MG63 (cell line): ENCODE measurements around the gene REXO4. TPM values are rescaled to one million over a fixed set of nuclear protein-coding genes. Genes with fewer than 3 reads are reported as not detected.
"Not testable (repeated sequence)": the region's sequence is repeated elsewhere in the genome, so short reads cannot be mapped to it uniquely, and the experiment has no call there.

Experiments used
- DNase-seq: peaks from one replicate; pipeline ENCODE4 v3.0.0-alpha.2; 2020
- H3K27me3 ChIP-seq: fragments of 250-450 bp; sonication (Bioruptor Pico); 2 replicates; pipeline ENCODE4 v1.5.1; 2020; ENCODE audit warnings: mild to moderate bottlenecking, moderate library complexity
- H3K36me3 ChIP-seq: fragments of 250-450 bp; sonication (Bioruptor Pico); 2 replicates; pipeline ENCODE4 v1.5.1; 2020; ENCODE audit warnings: mild to moderate bottlenecking, moderate library complexity
- H3K4me3 ChIP-seq: fragments of 250-450 bp; sonication (Bioruptor Pico); 2 replicates; pipeline ENCODE4 v1.5.1; 2020; ENCODE audit warnings: mild to moderate bottlenecking, moderate library complexity
- H3K9me3 ChIP-seq: fragments of 250-450 bp; sonication (Bioruptor Pico); 2 replicates; pipeline ENCODE4 v1.5.1; 2020; ENCODE audit warnings: mild to moderate bottlenecking, moderate library complexity
- total RNA-seq: library from RNA; depleted of rRNA; stranded (reverse); fragments of >200 nt; shearing (Covaris generic); gene quantifications from 2 replicates; pipeline ENCODE4 v1.2.3, GENCODE V29; 2014; ENCODE audit warnings: low replicate concordance

REXO4 gene
- total RNA-seq, 1 experiment from 2014 or later: 36.0 TPM

- no peaks in the 10 kb centered on the region for H3K27me3 ChIP-seq
- H3K36me3 ChIP-seq: no peaks in the 10 kb centered on the region
- DNase-seq: no peak
- H3K4me3 ChIP-seq: no peak overlapping the region
- no peaks in the 10 kb centered on the region for H3K9me3 ChIP-seq
Measured at GRCh38 chr9:133385452-133385851, 32.4 kb downstream of the REXO4 start.

- Histone ChIP-seq H3K4me3 (no peak overlapping the region), H3K27me3 (no peaks in the 10 kb centered on the region), H3K9me3 (no peaks in the 10 kb centered on the region), H3K36me3 (no peaks in the 10 kb centered on the region)
- DNase-seq: no peak
Measured at GRCh38 chr9:133384736-133385321, 33.0 kb downstream of the REXO4 start.

GRCh38 chr9:133383438-133383837, 34.4 kb downstream of the REXO4 start:
- no peaks in the 10 kb centered on the region for H3K27me3 ChIP-seq
- H3K4me3 ChIP-seq: no peak overlapping the region
- DNase-seq: no peak
- H3K9me3 ChIP-seq: no peaks in the 10 kb centered on the region
- H3K36me3 ChIP-seq: no peaks in the 10 kb centered on the region

GRCh38 chr9:133382507-133383141, 35.2 kb downstream of the REXO4 start:
- DNase-seq: no peak
- Histone ChIP-seq H3K9me3 (no peaks in the 10 kb centered on the region), H3K27me3 (no peaks in the 10 kb centered on the region), H3K4me3 (no peak overlapping the region), H3K36me3 (no peaks in the 10 kb centered on the region)

GRCh38 chr9:133380734-133381133, 37.1 kb downstream of the REXO4 start:
- no peaks in the 10 kb centered on the region for H3K36me3 ChIP-seq
- H3K9me3 ChIP-seq: no peaks in the 10 kb centered on the region
- no peaks in the 10 kb centered on the region for H3K27me3 ChIP-seq
- DNase-seq: no peak
- no peak overlapping the region for H3K4me3 ChIP-seq

- H3K4me3 ChIP-seq: no peak overlapping the region
- no peaks in the 10 kb centered on the region for H3K9me3 ChIP-seq
- H3K27me3 ChIP-seq: no peaks in the 10 kb centered on the region
- H3K36me3 ChIP-seq: no peaks in the 10 kb centered on the region
- no peak for DNase-seq
Measured at GRCh38 chr9:133379153-133380086, 38.4 kb downstream of the REXO4 start.

- no peaks in the 10 kb centered on the region for H3K9me3 ChIP-seq
- no peak for DNase-seq
Measured at GRCh38 chr9:133378408-133378962, 39.3 kb downstream of the REXO4 start.

GRCh38 chr9:133377721-133378216, 40.0 kb downstream of the REXO4 start:
- Histone ChIP-seq H3K27me3 (no peaks in the 10 kb centered on the region), H3K9me3 (no peaks in the 10 kb centered on the region), H3K4me3 (no peak overlapping the region), H3K36me3 (peaks cover 11% of the 10 kb centered on the region)
- peak; percentile 38 for DNase-seq

More at GRCh38 chr9:133378408-133378962, 39.3 kb downstream of the REXO4 start:
- no peak overlapping the region for H3K4me3 ChIP-seq
- peaks cover 3% of the 10 kb centered on the region for H3K36me3 ChIP-seq
- H3K27me3 ChIP-seq: no peaks in the 10 kb centered on the region

GRCh38 chr9:133377280-133377679, 40.5 kb downstream of the REXO4 start:
- not testable (repeated sequence) for H3K9me3 ChIP-seq, DNase-seq, H3K27me3 ChIP-seq, H3K4me3 ChIP-seq
- peaks cover 16% of the 10 kb centered on the region for H3K36me3 ChIP-seq

- Histone ChIP-seq H3K27me3 (no peaks in the 10 kb centered on the region), H3K4me3 (peak within 1 kb of the TSS; percentile 95), H3K36me3 (peaks cover 28% of the 10 kb centered on the region), H3K9me3 (no peaks in the 10 kb centered on the region)
- DNase-seq: peak; percentile 94
Measured at GRCh38 chr9:133375724-133376654, 41.8 kb downstream of the REXO4 start, which contains the start of the genes STKLD1 and SURF4. STKLD1 (plus strand) TSS chr9:133376366; CDS start chr9:133376474, 108 bp downstream. SURF4 (minus strand) TSS chr9:133376060; CDS start chr9:133375969, 91 bp downstream.

- no peak for DNase-seq
- Histone ChIP-seq H3K4me3 (peak overlapping the region; percentile 95), H3K9me3 (no peaks in the 10 kb centered on the region), H3K36me3 (peaks cover 35% of the 10 kb centered on the region), H3K27me3 (no peaks in the 10 kb centered on the region)
Measured at GRCh38 chr9:133375116-133375723, 42.6 kb downstream of the REXO4 start.

GRCh38 chr9:133374612-133375115, 43.1 kb downstream of the REXO4 start:
- H3K27me3 ChIP-seq: no peaks in the 10 kb centered on the region
- no peaks in the 10 kb centered on the region for H3K9me3 ChIP-seq
- H3K36me3 ChIP-seq: peaks cover 38% of the 10 kb centered on the region
- no peak for DNase-seq
- H3K4me3 ChIP-seq: peak overlapping the region; percentile 95

GRCh38 chr9:133372144-133372543, 45.7 kb downstream of the REXO4 start:
- Histone ChIP-seq H3K36me3 (peaks cover 61% of the 10 kb centered on the region), H3K27me3 (no peaks in the 10 kb centered on the region), H3K9me3 (no peaks in the 10 kb centered on the region), H3K4me3 (no peak overlapping the region)
- DNase-seq: no peak

- Histone ChIP-seq H3K4me3 (no peak overlapping the region), H3K9me3 (no peaks in the 10 kb centered on the region), H3K27me3 (no peaks in the 10 kb centered on the region), H3K36me3 (peaks cover 69% of the 10 kb centered on the region)
- DNase-seq: no peak
Measured at GRCh38 chr9:133371261-133371711, 46.5 kb downstream of the REXO4 start.

- no peaks in the 10 kb centered on the region for H3K27me3 ChIP-seq
- H3K9me3 ChIP-seq: no peaks in the 10 kb centered on the region
- no peak overlapping the region for H3K4me3 ChIP-seq
- peaks cover 75% of the 10 kb centered on the region for H3K36me3 ChIP-seq
- DNase-seq: no peak
Measured at GRCh38 chr9:133370685-133371084, 47.1 kb downstream of the REXO4 start.
